Activated T-cell treated with anti-CD3 and anti-CD28 coated beads for 24 hours (primary cell): ENCODE measurements around the gene VPS52.
A peak's percentile ranks its signal among the peaks of the same experiment; 100 is the strongest.
"Not testable (repeated sequence)": the region's sequence is repeated elsewhere in the genome, so short reads cannot be mapped to it uniquely, and the experiment has no call there.

Experiments
- DNase-seq: peaks from one replicate; pipeline ENCODE4 v3.0.0-alpha.2; 2020; ENCODE audit warnings: low read depth

Gene VPS52

DNA sequence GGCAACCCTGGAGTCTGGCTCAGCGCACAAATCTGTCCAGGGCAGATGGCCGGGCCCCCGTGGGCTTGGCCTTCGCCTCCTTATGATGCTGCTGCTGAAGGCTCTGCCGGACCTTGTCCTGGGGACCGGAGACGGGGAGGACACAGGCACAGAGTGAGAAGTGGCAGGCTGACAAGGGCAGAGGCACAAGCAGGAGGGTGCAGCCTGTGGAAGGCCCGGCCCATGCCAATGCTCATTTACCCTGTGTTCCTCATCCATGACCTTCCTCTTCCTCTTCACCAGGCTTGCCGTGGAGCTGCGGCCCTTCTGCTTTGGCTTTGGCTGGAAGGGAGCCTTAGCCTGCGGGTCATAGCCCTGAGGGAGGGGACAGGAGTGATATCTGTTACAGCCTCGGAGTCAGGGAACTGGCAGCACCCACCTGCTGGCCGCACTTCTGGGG is 7.6 kb upstream of the VPS52 start:
- no peak for DNase-seq

DNA sequence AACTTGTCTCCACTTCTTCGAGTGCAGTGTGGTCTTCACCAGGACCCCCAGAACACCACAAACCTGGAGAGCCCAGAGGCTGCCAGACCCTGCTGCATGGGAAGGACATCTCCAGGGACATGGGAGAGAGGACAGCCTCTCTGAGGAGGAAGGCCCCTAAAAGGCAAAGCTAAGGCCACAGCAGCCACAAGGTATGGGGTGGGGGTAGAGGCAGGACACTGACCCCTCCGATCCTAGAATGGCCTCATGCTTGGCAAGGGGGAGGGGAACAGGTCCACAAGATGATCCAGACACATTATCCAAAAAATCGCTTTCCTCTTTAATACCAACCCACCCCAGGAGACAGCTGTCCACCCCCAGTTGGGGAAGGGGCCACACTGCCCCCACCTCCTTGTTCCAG is 7.1 kb upstream of the VPS52 start:
- no peak for DNase-seq

DNA sequence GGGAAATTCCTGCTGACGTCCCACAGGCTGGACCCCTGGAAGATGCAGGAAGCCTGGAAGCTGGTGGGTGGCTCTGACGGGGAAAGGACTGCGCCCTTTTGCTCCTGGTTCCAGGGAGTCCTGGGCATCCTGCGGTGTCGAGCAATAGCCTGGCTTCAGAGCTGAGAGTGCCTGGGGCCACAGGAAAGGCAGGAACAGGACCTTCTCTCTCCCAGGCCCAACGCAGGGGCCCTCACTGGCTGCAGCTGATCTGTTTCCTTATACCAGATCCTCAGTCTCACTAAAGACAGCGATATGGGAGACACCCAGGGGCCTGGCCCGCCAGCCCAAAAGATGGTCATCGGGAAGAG is 6.7 kb upstream of the VPS52 start:
- DNase-seq, result no peak

DNA sequence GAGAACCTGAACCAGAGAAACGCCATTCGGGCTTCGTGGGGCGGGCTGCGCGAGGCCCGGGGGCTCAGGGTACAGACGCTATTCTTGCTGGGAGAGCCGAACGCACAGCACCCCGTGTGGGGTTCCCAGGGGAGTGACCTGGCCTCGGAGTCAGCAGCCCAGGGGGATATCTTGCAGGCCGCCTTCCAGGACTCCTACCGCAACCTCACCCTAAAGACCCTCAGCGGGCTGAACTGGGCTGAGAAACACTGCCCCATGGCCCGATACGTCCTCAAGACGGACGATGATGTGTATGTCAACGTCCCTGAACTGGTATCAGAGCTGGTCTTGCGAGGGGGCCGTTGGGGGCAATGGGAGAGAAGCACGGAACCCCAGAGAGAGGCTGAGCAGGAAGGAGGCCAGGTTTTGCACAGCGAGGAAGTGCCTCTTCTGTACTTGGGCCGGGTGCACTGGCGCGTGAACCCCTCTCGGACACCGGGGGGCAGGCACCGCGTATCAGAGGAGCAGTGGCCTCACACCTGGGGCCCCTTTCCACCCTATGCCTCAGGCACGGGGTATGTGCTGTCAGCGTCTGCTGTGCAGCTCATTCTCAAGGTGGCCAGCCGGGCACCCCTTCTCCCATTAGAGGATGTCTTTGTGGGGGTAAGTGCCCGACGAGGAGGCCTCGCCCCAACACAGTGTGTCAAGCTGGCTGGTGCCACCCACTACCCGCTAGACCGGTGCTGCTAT is 6.2 kb upstream of the VPS52 start:
- no peak for DNase-seq

DNA sequence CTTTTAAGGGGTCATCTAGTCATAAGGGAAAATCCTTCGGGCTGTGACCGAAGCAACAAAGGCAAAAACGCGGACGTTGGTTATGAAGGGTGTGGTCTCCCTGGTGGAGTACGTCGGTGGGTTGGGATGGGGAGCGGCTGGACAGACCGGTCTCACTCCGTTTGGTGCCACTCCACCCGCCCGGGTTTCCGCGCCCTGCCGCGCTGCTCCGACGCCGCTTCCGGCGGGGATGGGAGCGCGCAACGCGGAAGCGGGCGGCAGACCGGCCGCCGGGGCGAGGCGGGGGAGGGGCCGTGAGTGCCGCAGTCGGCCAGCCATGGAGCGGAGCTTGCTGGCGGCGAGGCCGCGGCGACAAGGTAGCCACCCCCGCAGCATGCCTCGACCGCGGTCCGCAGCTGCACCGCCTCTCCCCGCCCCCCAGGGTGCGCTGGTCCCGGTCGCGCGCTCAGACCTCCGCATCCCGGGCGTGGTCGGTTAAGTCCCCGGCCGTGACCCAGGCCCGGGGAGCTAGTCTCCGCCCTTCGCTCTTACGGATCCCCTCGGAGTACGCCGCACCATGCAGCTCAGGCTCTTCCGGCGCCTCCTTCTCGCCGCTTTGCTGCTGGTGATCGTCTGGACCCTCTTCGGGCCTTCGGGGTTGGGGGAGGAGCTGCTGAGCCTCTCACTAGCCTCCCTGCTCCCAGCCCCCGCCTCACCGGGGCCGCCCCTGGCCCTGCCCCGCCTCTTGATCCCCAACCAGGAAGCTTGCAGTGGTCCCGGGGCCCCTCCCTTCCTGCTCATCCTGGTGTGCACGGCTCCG is 5.4 kb upstream of the VPS52 start, which contains the start of gene B3GALT4:
Gene B3GALT4 (plus strand): TSS at position 260 of the 799 bp plus-strand sequence. CDS start 297 bp downstream, at position 557.
- peak; percentile 74 for DNase-seq

DNA sequence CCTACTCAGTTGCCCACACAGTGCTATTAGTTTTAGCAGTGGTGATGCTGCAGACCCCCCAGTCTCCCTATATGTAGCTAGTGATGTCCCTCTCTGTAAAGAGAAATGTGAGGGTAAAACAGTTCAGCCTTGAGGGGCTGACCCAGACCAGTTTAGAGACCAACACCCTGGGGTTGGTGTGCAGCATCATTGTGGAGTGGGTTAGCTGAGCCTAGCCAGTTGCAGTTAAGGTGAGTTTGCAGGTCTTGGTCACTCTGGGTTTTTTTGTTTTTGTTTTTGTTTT is 4.8 kb upstream of the VPS52 start:
- DNase-seq, result no peak

DNA sequence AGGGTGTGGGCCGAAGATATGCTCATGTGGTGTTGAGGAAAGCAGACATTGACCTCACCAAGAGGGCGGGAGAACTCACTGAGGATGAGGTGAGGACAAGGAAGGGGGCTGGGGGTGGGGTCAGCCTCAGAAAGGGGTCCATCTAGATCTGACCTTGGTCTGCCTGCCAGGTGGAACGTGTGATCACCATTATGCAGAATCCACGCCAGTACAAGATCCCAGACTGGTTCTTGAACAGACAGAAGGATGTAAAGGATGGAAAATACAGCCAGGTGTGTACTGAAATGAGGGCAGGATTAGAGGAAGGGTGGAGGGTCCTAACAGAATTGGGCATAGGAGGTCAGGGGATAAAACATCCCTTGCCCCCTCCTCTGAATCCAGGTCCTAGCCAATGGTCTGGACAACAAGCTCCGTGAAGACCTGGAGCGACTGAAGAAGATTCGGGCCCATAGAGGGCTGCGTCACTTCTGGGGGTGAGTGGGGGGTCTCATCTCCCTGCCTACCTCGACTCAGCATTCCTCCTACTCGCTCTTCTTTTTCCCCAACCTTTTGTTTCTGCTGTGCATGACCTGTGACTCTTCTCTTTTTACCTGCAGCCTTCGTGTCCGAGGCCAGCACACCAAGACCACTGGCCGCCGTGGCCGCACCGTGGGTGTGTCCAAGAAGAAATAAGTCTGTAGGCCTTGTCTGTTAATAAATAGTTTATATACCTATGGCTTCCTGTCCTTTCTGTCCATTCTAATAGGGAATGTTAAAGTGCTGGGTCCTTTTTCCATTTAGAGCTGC is 4.3 kb upstream of the VPS52 start:
- DNase-seq, result not testable (repeated sequence)

DNA sequence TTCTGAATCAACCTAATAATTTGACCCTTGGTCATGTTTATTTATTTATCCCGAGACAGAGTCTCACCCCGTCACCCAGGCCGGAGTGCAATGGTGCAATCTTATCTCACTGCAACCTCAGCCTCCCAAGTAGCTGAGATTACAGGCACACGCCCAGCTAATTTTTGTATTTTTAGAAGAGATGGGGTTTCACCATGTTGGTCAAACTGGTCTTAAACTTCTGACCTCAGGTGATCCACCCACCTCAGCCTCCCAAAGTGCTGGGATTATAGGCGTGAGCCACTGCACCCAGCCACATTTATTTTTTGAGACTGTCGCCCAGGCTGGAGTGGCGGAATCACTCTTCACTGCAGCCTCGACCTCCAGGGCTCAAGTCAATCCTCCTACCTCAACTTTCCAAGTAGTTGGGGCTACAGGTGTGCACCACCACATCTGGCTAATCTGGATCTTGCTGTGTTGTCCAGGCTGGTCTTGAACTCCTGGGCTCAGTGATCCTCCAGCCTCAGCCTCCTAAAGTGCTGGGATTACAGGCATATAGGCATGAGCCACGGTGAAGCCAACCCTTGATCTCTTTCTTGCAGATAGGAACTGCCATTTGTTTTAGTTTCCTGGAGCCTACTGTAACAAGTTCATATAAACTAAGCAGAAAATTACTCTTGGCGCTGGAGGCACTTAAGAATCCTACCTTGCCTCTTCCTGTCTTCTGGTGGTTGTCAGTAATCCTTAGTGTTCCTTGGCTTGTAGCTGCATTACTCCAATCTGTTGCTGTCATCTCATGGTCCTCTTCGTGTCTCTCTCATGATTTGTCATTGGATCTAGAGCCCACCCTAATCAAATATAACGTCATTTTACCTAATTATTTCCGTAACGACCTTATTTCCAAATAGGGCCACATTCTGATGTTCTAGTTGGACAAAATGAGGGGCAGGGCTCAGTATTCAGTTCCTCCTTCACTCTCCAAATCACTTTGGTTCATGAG is 2.5 kb upstream of the VPS52 start:
- DNase-seq, result no peak

DNA sequence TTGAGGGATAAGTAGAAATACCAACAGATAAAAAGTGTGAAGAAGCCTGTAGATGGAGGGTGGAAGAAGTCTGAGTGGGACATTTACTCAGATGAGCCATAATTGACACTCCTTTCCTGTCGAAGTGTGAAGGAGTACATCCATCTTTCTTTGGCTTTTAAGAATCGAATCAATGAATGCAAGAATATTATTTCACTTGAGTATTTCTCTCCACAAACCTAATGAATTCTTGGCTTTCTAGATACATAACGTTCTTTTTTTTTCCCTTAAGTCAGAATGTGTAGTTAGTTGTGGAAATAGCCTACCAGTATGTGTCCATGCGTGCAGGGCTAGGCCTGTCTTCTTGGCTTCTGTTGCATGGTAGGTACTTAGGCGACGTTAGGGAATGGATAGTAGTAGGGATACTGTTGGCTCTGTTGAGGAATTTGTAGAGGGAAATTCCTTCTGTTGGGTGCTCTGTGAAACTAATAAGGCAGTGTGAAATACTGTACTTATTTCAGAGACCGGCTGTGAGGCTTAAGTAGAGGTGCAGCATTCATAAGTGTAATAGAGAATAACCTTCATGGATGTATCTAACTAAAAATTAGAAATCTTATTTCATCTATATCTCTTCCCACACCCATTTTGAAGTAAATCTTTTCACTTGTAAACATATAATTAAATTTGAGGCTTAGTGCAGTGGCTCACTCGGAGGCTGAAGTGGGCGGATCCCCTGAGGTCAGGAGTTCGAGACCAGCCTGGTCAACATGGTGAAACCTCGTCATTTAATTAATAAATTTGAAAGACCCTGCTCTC is 1.6 kb upstream of the VPS52 start:
- no peak for DNase-seq

DNA sequence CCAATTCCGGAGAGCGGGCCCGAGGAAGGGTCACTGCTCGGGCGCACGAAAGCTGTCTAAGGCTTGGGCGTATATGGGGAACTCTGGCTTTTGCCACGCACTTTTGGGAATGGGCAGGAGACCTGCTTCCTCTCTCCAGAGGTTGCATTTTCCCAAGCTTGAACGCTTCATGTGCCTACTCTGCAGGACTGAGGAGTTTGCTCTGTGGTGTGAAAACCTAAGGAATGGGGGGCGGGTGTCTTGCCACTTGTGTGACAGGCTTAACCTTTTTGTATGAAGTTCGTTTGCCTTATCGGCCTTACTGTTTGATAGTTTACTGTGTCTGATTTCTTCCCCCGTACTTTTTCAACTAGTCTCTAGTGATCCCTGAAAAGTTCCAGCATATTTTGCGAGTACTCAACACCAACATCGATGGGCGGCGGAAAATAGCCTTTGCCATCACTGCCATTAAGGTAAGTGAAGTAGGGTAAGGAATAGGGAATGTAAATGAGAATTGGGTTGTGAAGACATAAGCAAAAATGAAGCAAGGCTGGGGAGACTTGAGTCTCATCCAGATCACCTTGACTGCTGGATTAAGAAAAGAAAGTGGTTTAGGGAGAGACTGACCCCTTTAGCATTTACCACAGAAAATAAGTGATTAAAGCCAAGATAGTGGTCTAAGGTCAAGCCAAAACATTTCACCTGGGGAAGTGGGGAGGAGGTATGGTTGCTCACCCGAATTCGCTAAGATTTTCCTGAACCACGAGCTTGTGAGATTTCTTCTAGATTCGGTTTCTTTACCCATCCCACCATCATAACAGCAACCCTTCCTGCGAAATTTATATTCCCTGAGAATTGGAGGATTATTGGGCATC is 826 bp upstream of the VPS52 start:
- no peak for DNase-seq

DNA sequence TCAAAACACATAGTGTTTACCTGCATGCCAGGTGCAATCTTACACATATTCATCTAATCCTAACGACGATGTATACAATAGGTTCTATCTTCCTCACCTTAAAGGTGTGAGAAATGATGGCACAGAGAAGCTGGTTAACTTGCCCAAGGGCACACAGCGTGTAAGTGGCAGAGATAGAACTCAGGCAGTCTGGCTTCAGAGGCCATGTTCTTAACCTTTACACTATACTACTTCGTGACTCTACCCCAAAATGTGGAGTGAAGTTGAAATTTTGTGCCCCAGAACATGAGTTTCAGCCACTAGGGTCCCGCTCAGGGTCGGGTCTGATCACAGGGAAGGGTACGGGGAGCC is 584 bp downstream of the VPS52 start:
- DNase-seq, result no peak

DNA sequence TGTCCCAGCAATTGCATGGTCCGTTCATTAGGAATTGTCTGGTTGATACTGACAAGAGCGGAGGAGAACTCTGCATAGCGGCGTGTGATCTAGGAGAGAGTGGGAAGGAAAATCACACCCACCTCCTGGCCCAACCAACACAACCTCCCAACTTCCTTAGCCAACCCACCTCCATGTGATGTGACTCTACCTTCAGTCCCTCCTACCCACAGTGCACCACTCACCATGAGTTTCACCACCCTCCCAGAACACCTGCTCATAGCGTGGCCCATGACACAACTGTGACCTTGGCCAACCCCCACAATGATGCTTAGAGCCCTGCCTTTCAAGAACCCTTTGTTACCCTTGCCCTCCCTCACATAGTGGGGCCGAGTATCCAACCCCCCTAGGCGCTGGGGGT is 7.7 kb downstream of the VPS52 start:
- no peak for DNase-seq

DNA sequence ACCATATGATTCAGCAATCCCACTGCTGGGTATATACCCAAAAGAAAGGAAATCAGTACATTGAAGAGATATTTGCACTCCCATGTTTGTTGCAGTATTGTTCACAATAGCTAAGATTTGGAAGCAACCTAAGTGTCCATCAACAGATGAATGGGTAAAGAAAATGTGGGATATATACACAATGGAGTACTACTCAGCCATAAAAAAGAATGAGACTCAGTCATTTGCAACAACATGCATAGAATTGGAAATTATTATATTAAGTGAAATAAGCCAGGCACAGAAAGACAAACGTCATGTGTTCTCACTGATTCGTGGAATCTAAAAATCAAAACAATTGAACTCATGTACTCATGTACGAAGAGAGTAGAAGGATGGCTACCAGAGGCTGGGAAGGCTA is 9.2 kb downstream of the VPS52 start:
- not testable (repeated sequence) for DNase-seq

DNA sequence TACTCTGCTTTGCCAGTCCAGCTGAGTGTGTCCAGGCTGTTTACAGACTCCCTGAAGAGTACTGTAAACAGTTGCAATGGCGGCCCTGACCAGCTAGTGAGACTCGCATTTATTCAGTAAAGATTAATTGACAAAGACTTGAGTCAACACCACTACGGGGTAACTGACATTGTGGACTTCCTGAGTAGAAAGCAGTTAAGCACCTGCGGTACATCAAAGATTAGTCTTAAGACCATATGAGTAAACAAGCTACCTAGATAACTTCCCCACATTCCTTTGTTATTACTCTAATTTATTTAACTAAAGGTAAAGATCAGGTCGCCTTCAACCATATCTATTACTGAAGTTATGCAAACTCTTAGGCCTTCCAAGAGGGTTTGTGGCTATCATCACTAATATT is 12.6 kb downstream of the VPS52 start:
- DNase-seq, result no peak

DNA sequence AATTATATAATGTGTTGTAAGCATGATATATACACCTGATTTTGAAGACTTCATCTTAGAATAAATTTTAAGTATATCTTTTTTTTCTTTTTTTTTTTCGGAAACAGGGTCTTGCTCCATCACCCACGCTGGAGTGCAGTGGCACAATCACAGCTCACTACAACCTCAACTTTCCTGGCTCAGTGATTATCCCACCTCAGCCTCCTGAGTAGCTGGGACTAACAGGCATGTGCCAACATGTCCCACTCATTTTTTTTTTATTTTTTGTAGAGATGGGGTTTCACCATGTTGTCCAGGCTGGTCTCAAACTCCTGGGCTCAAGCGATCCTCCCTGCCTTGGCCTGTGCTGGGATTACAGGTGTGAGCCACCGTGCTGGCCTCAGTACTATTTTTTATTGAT is 17.1 kb downstream of the VPS52 start:
- no peak for DNase-seq

DNA sequence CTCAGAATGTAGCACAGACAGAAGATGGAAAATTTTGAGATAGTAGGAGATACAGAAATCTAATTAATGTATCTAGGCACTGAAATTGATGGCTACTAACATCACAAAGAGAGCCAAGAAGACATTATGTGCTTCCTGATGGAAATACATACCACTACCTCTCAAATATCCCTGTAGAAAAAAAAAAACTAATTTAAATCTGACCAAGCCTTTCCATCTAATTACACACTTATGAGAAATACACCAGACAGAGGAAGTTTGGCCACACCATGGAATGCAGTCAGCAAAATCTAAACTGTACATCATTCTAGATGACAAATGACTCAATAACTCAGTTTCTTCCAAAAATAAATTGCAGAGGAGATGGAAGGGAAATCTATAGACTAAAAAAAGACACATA is 18.9 kb downstream of the VPS52 start:
- DNase-seq, result no peak

DNA sequence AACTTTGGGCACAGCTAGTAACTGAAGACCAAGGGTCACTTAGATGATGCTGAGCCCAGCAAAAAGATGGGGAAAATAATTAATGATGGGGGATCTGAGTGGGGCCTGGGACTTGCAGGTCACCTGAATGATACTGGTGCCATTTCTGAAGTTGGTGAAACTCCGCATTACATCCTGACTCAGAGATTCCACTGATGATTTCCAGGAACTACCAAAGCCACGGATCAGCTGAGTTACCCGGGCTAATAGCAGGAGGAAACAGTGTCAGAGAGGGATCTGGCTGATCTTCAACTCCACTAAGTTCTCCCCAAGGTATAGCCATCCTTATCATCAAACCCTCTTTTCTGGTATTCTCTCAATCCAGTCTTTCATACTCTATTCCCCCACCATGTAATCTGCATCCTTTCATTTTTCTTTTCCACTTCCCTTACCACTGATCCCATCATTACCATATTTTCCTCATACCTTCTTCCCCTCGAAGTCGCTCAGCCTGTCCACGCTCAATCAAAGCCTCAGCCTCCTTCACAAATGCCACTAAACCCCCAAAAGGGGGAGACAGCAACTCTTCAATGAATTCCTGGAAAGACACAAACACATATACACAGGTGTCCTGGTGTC is 20.2 kb downstream of the VPS52 start:
- DNase-seq, result no peak

DNA sequence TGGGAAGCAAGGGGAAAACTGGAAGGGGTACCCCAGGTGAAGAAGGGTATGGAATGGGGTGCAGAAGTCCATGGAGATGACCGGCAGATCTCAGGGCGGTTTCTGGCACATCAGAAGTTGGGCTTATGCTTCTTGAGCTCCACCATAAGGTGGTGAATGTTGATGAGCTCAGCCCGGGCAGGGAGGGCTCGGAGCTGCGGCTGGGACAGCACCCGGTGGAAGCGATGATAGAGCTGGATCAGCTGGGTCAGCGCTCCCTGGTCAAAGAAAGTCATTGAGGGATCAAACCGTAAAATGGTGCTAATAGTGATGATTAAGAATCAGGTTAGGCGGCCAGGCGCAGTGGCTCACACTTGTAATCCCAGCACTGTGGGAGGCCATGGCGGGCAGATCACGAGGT is 20.9 kb downstream of the VPS52 start:
- no peak for DNase-seq

DNA sequence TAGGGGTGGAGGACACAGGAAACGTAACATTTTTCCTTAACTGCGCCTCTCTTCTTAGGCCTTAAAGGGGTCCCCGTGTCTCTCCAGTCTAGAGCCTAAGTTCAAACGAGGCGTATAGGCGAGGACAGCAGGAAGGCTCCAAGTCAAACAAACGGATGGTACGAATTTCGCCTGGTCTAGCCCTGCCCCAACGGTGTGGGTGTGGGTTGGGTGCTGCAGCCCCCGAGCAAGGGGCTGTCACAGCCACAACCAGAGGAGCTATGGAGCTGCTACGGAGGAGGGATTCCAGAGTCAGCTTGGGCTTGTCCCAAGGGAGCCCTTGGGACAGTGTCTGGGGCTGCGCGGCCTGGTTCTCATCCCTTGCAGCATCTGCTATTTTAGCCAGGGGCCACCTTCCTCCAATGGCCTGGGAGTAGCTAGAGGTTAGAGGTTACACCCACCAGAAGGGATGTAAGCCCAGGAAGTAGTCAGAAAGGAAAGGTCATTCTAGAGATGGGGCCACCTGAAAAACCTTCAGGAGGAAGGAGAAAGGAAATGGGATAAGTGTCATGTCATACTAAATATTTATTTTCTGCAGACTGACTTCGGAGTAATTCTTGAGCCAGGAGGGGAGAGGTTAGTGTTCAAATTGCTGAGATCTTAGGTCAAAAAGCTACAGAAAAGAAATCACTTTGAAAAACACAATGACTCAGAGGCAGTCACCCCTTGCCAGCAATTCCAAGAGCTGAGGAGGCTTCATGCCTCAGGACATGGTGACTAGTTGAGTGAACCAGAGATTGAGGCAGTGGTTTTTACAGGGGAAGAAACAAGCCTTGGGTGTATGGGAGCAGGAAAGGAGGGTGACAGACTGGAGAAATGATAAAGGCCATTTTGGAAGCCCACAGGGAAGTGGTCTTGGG is 21.7 kb downstream of the VPS52 start:
- DNase-seq, result no peak
